GM23338 (cell line): ENCODE data around the gene TNFRSF12A. TPM values are rescaled to one million over a fixed set of nuclear protein-coding genes. Genes with fewer than 3 reads are reported as not detected.

ENCODE experiments used
- ATAC-seq: fragments of 200-7000 bp; cut with Tn5 transposase; 3 replicates; pipeline ENCODE4 v1.9.1; 2020
- DNase-seq: peaks from one replicate; pipeline ENCODE4 v3.0.0-alpha.2; 2015; ENCODE audit warnings: low spot score
- H2AFZ ChIP-seq: fragments of 200-600 bp; sonication (generic); 2 replicates; pipeline ENCODE4 v1.8.0; 2016; ENCODE audit warnings: antibody characterized with exemption, mild to moderate bottlenecking, moderate library complexity
- H3F3A ChIP-seq: fragments of 200-600 bp; sonication (generic); replicated peaks from 2 replicates; pipeline ENCODE4 v1.8.0; 2017; ENCODE audit warnings: antibody characterized with exemption, mixed run types, low read depth
- H3K27ac ChIP-seq: fragments of 200-600 bp; sonication (generic); 2 replicates; pipeline ENCODE4 v1.6.1; 2016; ENCODE audit warnings: low read depth
- H3K27me3 ChIP-seq: fragments of 200-600 bp; sonication (generic); 2 replicates; pipeline ENCODE4 v1.8.0; 2016; ENCODE audit warnings: mild to moderate bottlenecking, mixed run types, moderate library complexity; ENCODE audit not compliant: insufficient read depth
- H3K36me3 ChIP-seq: fragments of 200-600 bp; sonication (generic); 2 replicates; pipeline ENCODE4 v1.8.0; 2016; ENCODE audit warnings: mild to moderate bottlenecking; ENCODE audit not compliant: insufficient read depth
- H3K4me1 ChIP-seq: fragments of 200-600 bp; sonication (generic); 2 replicates; pipeline ENCODE4 v1.8.0; 2016; ENCODE audit warnings: mild to moderate bottlenecking, moderate library complexity; ENCODE audit not compliant: insufficient read depth
- H3K4me2 ChIP-seq: fragments of 200-600 bp; sonication (generic); 2 replicates; pipeline ENCODE4 v1.7.1; 2017; ENCODE audit warnings: mixed run types
- H3K4me3 ChIP-seq: fragments of 200-600 bp; sonication (generic); 2 replicates; pipeline ENCODE4 v1.6.1; 2016; ENCODE audit warnings: mixed run types
- H3K79me2 ChIP-seq: fragments of 200-600 bp; sonication (generic); replicated peaks from 2 replicates; pipeline ENCODE4 v1.8.0; 2017; ENCODE audit warnings: mild to moderate bottlenecking; ENCODE audit not compliant: insufficient read depth
- H3K9me2 ChIP-seq: fragments of 200-600 bp; sonication (generic); 2 replicates; pipeline ENCODE4 v1.8.0; 2017; ENCODE audit not compliant: insufficient read depth
- H4K20me1 ChIP-seq: fragments of 200-600 bp; sonication (generic); replicated peaks from 2 replicates; pipeline ENCODE4 v1.8.0; 2017; ENCODE audit warnings: mild to moderate bottlenecking; ENCODE audit not compliant: insufficient read depth
- H3K27ac Mint-ChIP-seq: 2 replicates; pipeline ENCODE4 v1.8.0; 2020; ENCODE audit warnings: inconsistent platforms, mild to moderate bottlenecking, moderate library complexity, mixed read lengths
- H3K27me3 Mint-ChIP-seq: 3 replicates; pipeline ENCODE4 v1.8.0; 2022; ENCODE audit warnings: low read depth, mild to moderate bottlenecking, moderate library complexity, mixed read lengths, inconsistent platforms; ENCODE audit not compliant: insufficient read depth, poor library complexity
- H3K36me3 Mint-ChIP-seq: 3 replicates; pipeline ENCODE4 v1.8.0; 2021; ENCODE audit warnings: low read depth, mild to moderate bottlenecking, inconsistent platforms, moderate library complexity, mixed read lengths
- H3K4me1 Mint-ChIP-seq: 3 replicates; pipeline ENCODE4 v1.8.0; 2020; ENCODE audit warnings: mild to moderate bottlenecking, inconsistent platforms, mixed read lengths
- H3K4me3 Mint-ChIP-seq: 3 replicates; pipeline ENCODE4 v1.8.0; 2021; ENCODE audit warnings: moderate library complexity, mild to moderate bottlenecking, inconsistent platforms, mixed read lengths
- H3K9me3 Mint-ChIP-seq: 3 replicates; pipeline ENCODE4 v1.8.0; 2020; ENCODE audit warnings: moderate library complexity, mild to moderate bottlenecking, inconsistent platforms, mixed read lengths
- CREB1 ChIP-seq: fragments of 250-450 bp; sonication (Bioruptor Pico); IDR thresholded peaks from 2 replicates; pipeline ENCODE4 v1.5.0; 2020; ENCODE audit warnings: low read depth, mild to moderate bottlenecking, moderate library complexity
- ETS1 ChIP-seq: IDR thresholded peaks from 2 replicates; pipeline ENCODE4 v1.6.1; 2016; ENCODE audit warnings: antibody characterized with exemption
- EZH2 ChIP-seq: fragments of 200-600 bp; sonication (generic); IDR thresholded peaks from one replicate; pipeline ENCODE4 v1.8.0; 2017; ENCODE audit warnings: antibody characterized with exemption, mild to moderate bottlenecking, low read depth; ENCODE audit not compliant: unreplicated experiment
- EZH2phosphoT487 ChIP-seq: fragments of 200-600 bp; sonication (generic); IDR thresholded peaks from one replicate; pipeline ENCODE4 v1.8.1; 2018; ENCODE audit warnings: antibody characterized with exemption; ENCODE audit not compliant: unreplicated experiment
- JUNB ChIP-seq: IDR thresholded peaks from one replicate; pipeline ENCODE4 v1.6.1; 2016; ENCODE audit warnings: antibody characterized with exemption; ENCODE audit not compliant: unreplicated experiment
- NANOG ChIP-seq: IDR thresholded peaks from 2 replicates; pipeline ENCODE4 v1.6.1; 2016; ENCODE audit warnings: antibody characterized with exemption, borderline replicate concordance
- POLR2AphosphoS5 ChIP-seq: IDR thresholded peaks from 2 replicates; pipeline ENCODE4 v1.6.1; 2016; ENCODE audit warnings: antibody characterized with exemption, low read depth
- STAT1 ChIP-seq: IDR thresholded peaks from one replicate; pipeline ENCODE4 v1.6.1; 2016; ENCODE audit warnings: antibody characterized with exemption; ENCODE audit not compliant: unreplicated experiment
- ZNF114 ChIP-seq: fragments of 250-450 bp; sonication (Bioruptor Pico); IDR thresholded peaks from 2 replicates; pipeline ENCODE4 v1.5.0; 2020; ENCODE audit warnings: mild to moderate bottlenecking, moderate library complexity
- ZNF331 ChIP-seq: fragments of 250-450 bp; sonication (Bioruptor Pico); IDR thresholded peaks from 2 replicates; pipeline ENCODE4 v1.5.0; 2020; ENCODE audit warnings: low read depth, mild to moderate bottlenecking, moderate library complexity
- ZNF462 ChIP-seq: fragments of 250-450 bp; sonication (Bioruptor Pico); IDR thresholded peaks from 2 replicates; pipeline ENCODE4 v1.5.0; 2020; ENCODE audit warnings: mild to moderate bottlenecking, moderate library complexity
- polyA plus RNA-seq: library from polyadenylated mRNA; unstranded; fragments of >200 nt; fragmentation: Nextera tagmentation; extraction: Ambion mirVana; gene quantifications from 2 replicates; pipeline ENCODE4 v1.2.1, GENCODE V29; 2016
- total RNA-seq: library from RNA; depleted of rRNA; stranded (reverse); fragments of >200 nt; shearing (Covaris generic); gene quantifications from 2 replicates; pipeline ENCODE4 v1.2.3, GENCODE V29; 2014
- TF ChIP-seq, protein P1 (sequence below): IDR thresholded peaks from one replicate; pipeline ENCODE4 v1.6.1; 2018; ENCODE audit warnings: antibody characterized with exemption; ENCODE audit not compliant: unreplicated experiment
- TF ChIP-seq, protein P2 (sequence below), 2 experiments: fragments of 200-600 bp in 1 of 2; sonication (generic) in 1 of 2; conservative IDR thresholded peaks; 2 replicates each; pipeline versions ENCODE4 v1.5.1 to v1.6.1; 2016 to 2017; ENCODE audit warnings: antibody characterized with exemption in 2 of 2, low read depth in 2 of 2, mild to moderate bottlenecking in 2 of 2, moderate library complexity in 1 of 2

The TNFRSF12A gene
- total and polyA plus RNA-seq, 2 experiments from 2014 or later = 78.0 to 152 TPM

DNA sequence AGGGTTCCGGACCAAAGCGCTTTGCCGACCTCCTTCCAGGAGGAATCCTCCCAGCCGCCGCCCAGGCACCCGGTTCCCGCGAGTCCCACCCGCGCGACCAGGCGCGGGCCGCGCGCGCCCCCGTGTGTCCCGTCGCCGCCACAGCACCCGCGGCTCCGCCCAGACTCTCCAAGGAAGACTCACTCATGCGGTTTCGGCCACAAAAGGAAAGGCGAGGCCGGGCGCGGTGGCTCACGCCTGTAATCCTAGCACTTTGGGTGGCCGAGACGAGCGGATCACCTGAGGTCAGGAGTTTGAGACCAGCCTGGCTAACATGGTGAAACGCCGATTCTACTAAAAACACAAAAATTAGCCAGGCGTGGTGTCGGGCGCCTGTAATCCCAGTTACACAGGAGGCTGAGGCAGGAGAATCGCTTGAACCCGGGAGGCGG lies 36.4 kb upstream of the TNFRSF12A start:
- Mint-ChIP-seq H3K27me3 (peaks cover 12% of the 10 kb centered on the region), H3K36me3 (peaks cover 3% of the 10 kb centered on the region; the same call in 1 of the 3 replicates), H3K4me1 (peaks cover 28% of the 10 kb centered on the region), H3K27ac (no peak overlapping the region), H3K9me3 (peaks cover 2% of the 10 kb centered on the region; the same call in 2 of the 3 replicates), H3K4me3 (no peak overlapping the region)
- TF ChIP-seq ETS1 (no peak), ZNF114 (CRISPR knock-in tag) (no peak), EZH2 (no peak), EZH2phosphoT487 (no peak), JUNB (no peak), POLR2AphosphoS5 (0 out of 2 replicates have a peak, but pooled peaks have one; percentile 26), STAT1 (no peak), CREB1 (CRISPR knock-in tag) (no peak; the same call in 1 of the 2 replicates), NANOG (no peak), ZNF331 (no peak), ZNF462 (CRISPR knock-in tag) (no peak)
- TF ChIP-seq, protein P1, sequence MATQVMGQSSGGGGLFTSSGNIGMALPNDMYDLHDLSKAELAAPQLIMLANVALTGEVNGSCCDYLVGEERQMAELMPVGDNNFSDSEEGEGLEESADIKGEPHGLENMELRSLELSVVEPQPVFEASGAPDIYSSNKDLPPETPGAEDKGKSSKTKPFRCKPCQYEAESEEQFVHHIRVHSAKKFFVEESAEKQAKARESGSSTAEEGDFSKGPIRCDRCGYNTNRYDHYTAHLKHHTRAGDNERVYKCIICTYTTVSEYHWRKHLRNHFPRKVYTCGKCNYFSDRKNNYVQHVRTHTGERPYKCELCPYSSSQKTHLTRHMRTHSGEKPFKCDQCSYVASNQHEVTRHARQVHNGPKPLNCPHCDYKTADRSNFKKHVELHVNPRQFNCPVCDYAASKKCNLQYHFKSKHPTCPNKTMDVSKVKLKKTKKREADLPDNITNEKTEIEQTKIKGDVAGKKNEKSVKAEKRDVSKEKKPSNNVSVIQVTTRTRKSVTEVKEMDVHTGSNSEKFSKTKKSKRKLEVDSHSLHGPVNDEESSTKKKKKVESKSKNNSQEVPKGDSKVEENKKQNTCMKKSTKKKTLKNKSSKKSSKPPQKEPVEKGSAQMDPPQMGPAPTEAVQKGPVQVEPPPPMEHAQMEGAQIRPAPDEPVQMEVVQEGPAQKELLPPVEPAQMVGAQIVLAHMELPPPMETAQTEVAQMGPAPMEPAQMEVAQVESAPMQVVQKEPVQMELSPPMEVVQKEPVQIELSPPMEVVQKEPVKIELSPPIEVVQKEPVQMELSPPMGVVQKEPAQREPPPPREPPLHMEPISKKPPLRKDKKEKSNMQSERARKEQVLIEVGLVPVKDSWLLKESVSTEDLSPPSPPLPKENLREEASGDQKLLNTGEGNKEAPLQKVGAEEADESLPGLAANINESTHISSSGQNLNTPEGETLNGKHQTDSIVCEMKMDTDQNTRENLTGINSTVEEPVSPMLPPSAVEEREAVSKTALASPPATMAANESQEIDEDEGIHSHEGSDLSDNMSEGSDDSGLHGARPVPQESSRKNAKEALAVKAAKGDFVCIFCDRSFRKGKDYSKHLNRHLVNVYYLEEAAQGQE = no peak
- TF ChIP-seq, protein P2, sequence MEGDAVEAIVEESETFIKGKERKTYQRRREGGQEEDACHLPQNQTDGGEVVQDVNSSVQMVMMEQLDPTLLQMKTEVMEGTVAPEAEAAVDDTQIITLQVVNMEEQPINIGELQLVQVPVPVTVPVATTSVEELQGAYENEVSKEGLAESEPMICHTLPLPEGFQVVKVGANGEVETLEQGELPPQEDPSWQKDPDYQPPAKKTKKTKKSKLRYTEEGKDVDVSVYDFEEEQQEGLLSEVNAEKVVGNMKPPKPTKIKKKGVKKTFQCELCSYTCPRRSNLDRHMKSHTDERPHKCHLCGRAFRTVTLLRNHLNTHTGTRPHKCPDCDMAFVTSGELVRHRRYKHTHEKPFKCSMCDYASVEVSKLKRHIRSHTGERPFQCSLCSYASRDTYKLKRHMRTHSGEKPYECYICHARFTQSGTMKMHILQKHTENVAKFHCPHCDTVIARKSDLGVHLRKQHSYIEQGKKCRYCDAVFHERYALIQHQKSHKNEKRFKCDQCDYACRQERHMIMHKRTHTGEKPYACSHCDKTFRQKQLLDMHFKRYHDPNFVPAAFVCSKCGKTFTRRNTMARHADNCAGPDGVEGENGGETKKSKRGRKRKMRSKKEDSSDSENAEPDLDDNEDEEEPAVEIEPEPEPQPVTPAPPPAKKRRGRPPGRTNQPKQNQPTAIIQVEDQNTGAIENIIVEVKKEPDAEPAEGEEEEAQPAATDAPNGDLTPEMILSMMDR (conservative IDR thresholded peaks at IDR 0.05; ENCODE audit: low read depth in 2 of 2) = peak; percentile 77 to 86
- peaks cover 22% of the 10 kb centered on the region for H3K4me1 ChIP-seq
- no peaks in the 10 kb centered on the region for H3K27me3 ChIP-seq
- no peak overlapping the region for H3K27ac ChIP-seq
- H3F3A ChIP-seq = peaks cover 19% of the 10 kb centered on the region
- peak overlapping the region; percentile 95 for H2AFZ ChIP-seq
- H4K20me1 ChIP-seq = no peaks in the 10 kb centered on the region
- ATAC-seq (peak; percentile 20), DNase-seq (peak; percentile 89)
- H3K4me2 ChIP-seq = no peak overlapping the region
- no peak overlapping the region; the same call in 1 of the 2 replicates for H3K4me3 ChIP-seq
- no peaks in the 10 kb centered on the region for H3K36me3 ChIP-seq
- H3K79me2 ChIP-seq = peaks cover 13% of the 10 kb centered on the region
- no peaks in the 10 kb centered on the region for H3K9me2 ChIP-seq
